K562 (cell line): ENCODE measurements around the gene SERTAD1. TPM values are rescaled to one million over a fixed set of nuclear protein-coding genes. Genes with fewer than 3 reads are reported as not detected.

Experiments used
- ATF3 ChIP-seq, 2 experiments: fragments of 450-650 bp in 1 of 2; sonication (generic) in 1 of 2; formaldehyde crosslinking in 1 of 2; IDR thresholded peaks in 1 of 2; conservative IDR thresholded peaks in 1 of 2; 2 replicates each; pipeline versions ENCODE4 v1.6.1 to v1.8.1; 2016 to 2023; ENCODE audit warnings: mild to moderate bottlenecking in 2 of 2, moderate library complexity in 2 of 2, inconsistent platforms in 1 of 2, missing genetic modification reagents in 1 of 2
- CXXC5 ChIP-seq: fragments of 250-450 bp; sonication (Bioruptor Pico); IDR thresholded peaks from 2 replicates; pipeline ENCODE4 v1.8.0; 2022; ENCODE audit warnings: inconsistent platforms, mild to moderate bottlenecking, moderate library complexity
- FOSL1 ChIP-seq: fragments of 200-800 bp; sonication (Bioruptor generic); conservative IDR thresholded peaks from 2 replicates; pipeline ENCODE4 v1.6.1; 2016; ENCODE audit warnings: missing genetic modification characterization, missing compliant biosample characterization
- HDGF ChIP-seq: fragments of 450-650 bp; IDR thresholded peaks from 2 replicates; pipeline ENCODE4 v1.6.1; 2016
- HNRNPH1 ChIP-seq: fragments of 200-400 bp; formaldehyde crosslinking; optimal IDR thresholded peaks from 2 replicates; pipeline ENCODE3; 2017; ENCODE audit warnings: low read depth, mild to moderate bottlenecking, low read length, moderate library complexity
- ID3 ChIP-seq, 2 experiments: fragments of 250-450 bp in 1 of 2; fragments of 450-650 bp in 1 of 2; sonication (Bioruptor Pico) in 1 of 2; IDR thresholded peaks; 2 replicates each; pipeline versions ENCODE4 v1.6.1 to v1.8.0; 2016 to 2021; ENCODE audit warnings: mild to moderate bottlenecking in 2 of 2, moderate library complexity in 2 of 2, missing compliant biosample characterization in 1 of 2, missing genetic modification characterization in 1 of 2
- LARP7 ChIP-seq: fragments of 450-650 bp; IDR thresholded peaks from 2 replicates; pipeline ENCODE4 v1.6.1; 2016
- MCM3 ChIP-seq: fragments of 450-650 bp; IDR thresholded peaks from 2 replicates; pipeline ENCODE4 v1.6.1; 2016
- MGA ChIP-seq: fragments of 450-650 bp; IDR thresholded peaks from 2 replicates; pipeline ENCODE4 v1.6.1; 2016; ENCODE audit warnings: mild to moderate bottlenecking, moderate library complexity
- SMAD4 ChIP-seq: fragments of 250-450 bp; sonication (Bioruptor Pico); conservative IDR thresholded peaks from 2 replicates; pipeline ENCODE4 v1.8.0; 2021; ENCODE audit warnings: inconsistent platforms, mild to moderate bottlenecking, moderate library complexity
- USF2 ChIP-seq: sonication (generic); formaldehyde crosslinking; IDR thresholded peaks from 2 replicates; pipeline ENCODE4 v1.5.0; 2020; ENCODE audit warnings: missing genetic modification reagents
- ZNF124 ChIP-seq: sonication (generic); formaldehyde crosslinking; IDR thresholded peaks from 2 replicates; pipeline ENCODE4 v1.8.1; 2022; ENCODE audit warnings: missing genetic modification reagents
- ZNF165 ChIP-seq: fragments of 250-450 bp; sonication (Bioruptor Pico); IDR thresholded peaks from 2 replicates; pipeline ENCODE4 v1.4.0; 2020; ENCODE audit warnings: borderline replicate concordance
- ZNF23 ChIP-seq: fragments of 250-450 bp; sonication (Bioruptor Pico); IDR thresholded peaks from 2 replicates; pipeline ENCODE4 v1.4.0; 2020; ENCODE audit warnings: mild to moderate bottlenecking
- ZNF253 ChIP-seq: fragments of 250-450 bp; sonication (Bioruptor Pico); conservative IDR thresholded peaks from 2 replicates; pipeline ENCODE4 v1.6.1; 2021; ENCODE audit warnings: mild to moderate bottlenecking
- polyA plus RNA-seq, 8 experiments: library from polyadenylated mRNA; depleted of rRNA in 4 of 8; stranded (reverse) in 5 of 8; unstranded in 3 of 8; fragments of >200 nt; fragmentation: Nextera tagmentation in 2 of 8; fragmentation: Illumina TruSeq in 1 of 8; extraction: Ambion mirVana in 2 of 8; extraction: Trizol in 1 of 8; gene quantifications; 2 replicates each; pipeline versions ENCODE4 v1.2.1 to v1.2.3, GENCODE V29; 2011 to 2014; ENCODE audit warnings: inconsistent platforms in 1 of 8, missing spikeins in 1 of 8
- total RNA-seq, 7 experiments: library from RNA; depleted of rRNA in 6 of 7; stranded (reverse); fragments of >200 nt in 6 of 7; fragmentation: Illumina TruSeq in 2 of 7; extraction: Trizol in 2 of 7; gene quantifications; 2 replicates each; pipeline versions ENCODE4 v1.2.1 to v1.2.3, GENCODE V29; 2011 to 2021; ENCODE audit warnings: low replicate concordance in 1 of 7

SERTAD1 gene
- total and polyA plus RNA-seq, 9 of the 15 experiments (the other 6 are each of a cell fraction or from before 2014, with no cell fraction given) = 0.15 to 8.7 (median 4.9) TPM

- TF ChIP-seq ID3 (CRISPR knock-in tag; IDR thresholded peaks at IDR 0.05) = no peak
- TF ChIP-seq ID3 (tag; IDR thresholded peaks at IDR 0.05) = no peak
- TF ChIP-seq MCM3 = no peak
- no peak for TF ChIP-seq ZNF165 (CRISPR knock-in tag)
- TF ChIP-seq CXXC5 (CRISPR knock-in tag) = no peak
- no peak for TF ChIP-seq ZNF23 (CRISPR knock-in tag)
- TF ChIP-seq USF2 (CRISPR knock-in tag) = no peak
- TF ChIP-seq MGA = no peak
- TF ChIP-seq ATF3 (IDR thresholded peaks at IDR 0.05) = no peak
- no peak for TF ChIP-seq ATF3 (CRISPR knock-in tag; conservative IDR thresholded peaks at IDR 0.05)
- no peak for TF ChIP-seq ZNF253 (CRISPR knock-in tag)
- TF ChIP-seq SMAD4 = 0 out of 2 replicates have a peak, but pooled peaks have one; percentile 9
- no peak for TF ChIP-seq HNRNPH1
- no peak for TF ChIP-seq HDGF
- TF ChIP-seq LARP7 = peak; percentile 18; the same call in 1 of the 2 replicates
- no peak for TF ChIP-seq ZNF124 (CRISPR knock-in tag)
- TF ChIP-seq FOSL1 (tag) = no peak
These were observed 39.3 kb upstream of the SERTAD1 start (continued) for GRCh38 chr19:40465025-40465556.
